Esophagus squamous epithelium (tissue), 5 donors: ENCODE results near the gene NCBP1. TPM values are rescaled to one million over a fixed set of nuclear protein-coding genes. Genes with fewer than 3 reads are reported as not detected.

Experiments used
- DNase-seq: peaks from one replicate; lab custom pipeline; 2025; lab: John Stamatoyannopoulos, UW
- H3K27ac ChIP-seq, 4 donors: fragments of 200-600 bp; sonication (generic); one replicate each; pipeline ENCODE4 v1.5.1; 2016 to 2019; ENCODE audit warnings: mild to moderate bottlenecking in 1 of 4
- H3K27me3 ChIP-seq, 4 donors: fragments of 200-600 bp; sonication (generic); 1 replicate in 3 of 4; 2 replicates in 1 of 4; pipeline versions ENCODE4 v1.5.1 to v1.6.0; 2017 to 2021; ENCODE audit warnings: antibody characterized with exemption in 1 of 4
- H3K36me3 ChIP-seq, 3 donors: fragments of 200-600 bp; sonication (generic); one replicate each; pipeline ENCODE4 v1.5.1; 2016 to 2019
- H3K4me1 ChIP-seq, 3 donors: fragments of 200-600 bp; sonication (generic); one replicate each; pipeline ENCODE4 v1.5.1; 2017 to 2019
- H3K4me3 ChIP-seq, 4 donors: fragments of 200-600 bp; sonication (generic); 1 replicate in 3 of 4; 2 replicates in 1 of 4; pipeline ENCODE4 v1.5.1; 2016 to 2019; ENCODE audit warnings: mild to moderate bottlenecking in 2 of 4, moderate library complexity in 1 of 4
- H3K9me3 ChIP-seq, 3 donors: fragments of 200-600 bp; sonication (generic); one replicate each; pipeline ENCODE4 v1.5.1; 2016 to 2019
- CTCF ChIP-seq, 6 experiments: fragments of 450-650 bp in 4 of 6; fragments of 200-600 bp in 2 of 6; sonication (generic) in 2 of 6; IDR thresholded peaks; one replicate each; pipeline ENCODE4 v1.5.1; 2016 to 2019; ENCODE audit warnings: antibody characterized with exemption in 6 of 6, mild to moderate bottlenecking in 4 of 6, moderate library complexity in 4 of 6
- POLR2A ChIP-seq, 4 donors: fragments of 450-650 bp; IDR thresholded peaks; one replicate each; pipeline ENCODE4 v1.6.1; 2017; ENCODE audit warnings: antibody characterized with exemption in 4 of 4, mild to moderate bottlenecking in 4 of 4, moderate library complexity in 3 of 4
- WGBS, 2 donors: methylation state at CpG; one replicate each; pipeline ENCODE4 v1.1.5; 2018; 5-methylcytosine and 5-hydroxymethylcytosine counted together
- intact Hi-C: fragments of 100-400 bp; cut with DNase I; formaldehyde crosslinking; loops from one replicate; pipeline ENCODE4 v1.15.0; 2022
- total RNA-seq, 4 donors: library from RNA; depleted of rRNA; stranded (reverse); fragments of >200 nt; gene quantifications; one replicate each; pipeline ENCODE4 v1.1.0, GENCODE V29; 2016
- donor health status: DM: yes; HTN: yes; CAD: no.

The NCBP1 gene
- total RNA-seq, 4 donors from 2014 or later = 11.4 to 23.0 (median 16.4) TPM

- no peak for DNase-seq
- peaks cover 0 to 100% (median 51%) of the 10 kb centered on the region in 3 donors for H3K36me3 ChIP-seq
- H3K4me3 ChIP-seq = no peak overlapping the region
- 81 to 86% methylated on average over 3 of the region's 3 CpGs for WGBS, 2 donors
- intact Hi-C loops = no loop called here
- H3K4me1 ChIP-seq = no peaks in the 10 kb centered on the region
- no peaks in the 10 kb centered on the region for H3K9me3 ChIP-seq
- no peaks in the 10 kb centered on the region for H3K27me3 ChIP-seq
- TF ChIP-seq CTCF (IDR thresholded peaks at IDR 0.05) = no peak
- TF ChIP-seq POLR2A (IDR thresholded peaks at IDR 0.05) = no peak
- H3K27ac ChIP-seq = no peak overlapping the region
These were observed 34.9 kb downstream of the NCBP1 start for GRCh38 chr9:97668485-97668884.

GRCh38 chr9:97670586-97670985 is 37.0 kb downstream of the NCBP1 start:
- H3K36me3 ChIP-seq = peaks cover 0 to 100% (median 51%) of the 10 kb centered on the region in 3 donors
- no peak overlapping the region for H3K27ac ChIP-seq
- no peak overlapping the region for H3K4me3 ChIP-seq
- TF ChIP-seq POLR2A (IDR thresholded peaks at IDR 0.05) (no peak), CTCF (IDR thresholded peaks at IDR 0.05) (no peak)
- DNase-seq = no peak
- intact Hi-C loops = no loop called here
- H3K4me1 ChIP-seq = no peaks in the 10 kb centered on the region
- no peaks in the 10 kb centered on the region for H3K27me3 ChIP-seq
- no peaks in the 10 kb centered on the region for H3K9me3 ChIP-seq
- 77 to 84% methylated on average over 3 of the region's 3 CpGs for WGBS, 2 donors

GRCh38 chr9:97672403-97672802 is 38.8 kb downstream of the NCBP1 start:
- no peaks in the 10 kb centered on the region for H3K27me3 ChIP-seq
- no peak for DNase-seq
- no peak for TF ChIP-seq POLR2A (IDR thresholded peaks at IDR 0.05)
- TF ChIP-seq CTCF (IDR thresholded peaks at IDR 0.05) = no peak
- intact Hi-C loops = no loop called here
- H3K4me3 ChIP-seq = no peak overlapping the region
- WGBS, 2 donors = 83 to 93% methylated on average over 3 of the region's 3 CpGs
- H3K36me3 ChIP-seq = peaks cover 0 to 100% (median 50%) of the 10 kb centered on the region in 3 donors
- H3K27ac ChIP-seq = no peak overlapping the region
- H3K9me3 ChIP-seq = no peaks in the 10 kb centered on the region
- H3K4me1 ChIP-seq = no peaks in the 10 kb centered on the region

- Histone ChIP-seq H3K36me3 (peaks cover 0 to 100% (median 41%) of the 10 kb centered on the region in 3 donors), H3K9me3 (no peaks in the 10 kb centered on the region), H3K4me1 (no peaks in the 10 kb centered on the region), H3K27ac (no peak overlapping the region), H3K4me3 (no peak overlapping the region), H3K27me3 (no peaks in the 10 kb centered on the region)
- no peak for DNase-seq
- TF ChIP-seq POLR2A (IDR thresholded peaks at IDR 0.05) (no peak), CTCF (IDR thresholded peaks at IDR 0.05) (no peak)
- intact Hi-C loops = no loop called here
- WGBS, 2 donors = 84 to 93% methylated on average over 3 of the region's 3 CpGs
These were observed 40.3 kb downstream of the NCBP1 start for GRCh38 chr9:97673922-97674321.

GRCh38 chr9:97675655-97676054 is 42.0 kb downstream of the NCBP1 start:
- no peak for DNase-seq
- Histone ChIP-seq H3K36me3 (peaks cover 0 to 100% (median 26%) of the 10 kb centered on the region in 3 donors), H3K27ac (no peak overlapping the region), H3K9me3 (no peaks in the 10 kb centered on the region), H3K4me1 (no peaks in the 10 kb centered on the region), H3K4me3 (no peak overlapping the region), H3K27me3 (no peaks in the 10 kb centered on the region)
- 74 to 80% methylated on average over 3 of the region's 3 CpGs for WGBS, 2 donors
- intact Hi-C loops = no loop called here
- TF ChIP-seq CTCF (IDR thresholded peaks at IDR 0.05) (no peak), POLR2A (IDR thresholded peaks at IDR 0.05) (no peak)
